Loucy (cell line): Measurements from ENCODE around the gene ITCH.

Experiments used
- EZH2phosphoT487 ChIP-seq: fragments of 200-600 bp; IDR thresholded peaks from 2 replicates; pipeline ENCODE4 v1.6.1; 2018; ENCODE audit warnings: antibody characterized with exemption, mild to moderate bottlenecking, moderate library complexity, borderline replicate concordance
- TF ChIP-seq, protein P1 (sequence below): fragments of 200-600 bp; sonication (generic); conservative IDR thresholded peaks from 2 replicates; pipeline ENCODE4 v1.5.1; 2014; ENCODE audit warnings: mild to moderate bottlenecking, antibody characterized with exemption, low read length

DNA sequence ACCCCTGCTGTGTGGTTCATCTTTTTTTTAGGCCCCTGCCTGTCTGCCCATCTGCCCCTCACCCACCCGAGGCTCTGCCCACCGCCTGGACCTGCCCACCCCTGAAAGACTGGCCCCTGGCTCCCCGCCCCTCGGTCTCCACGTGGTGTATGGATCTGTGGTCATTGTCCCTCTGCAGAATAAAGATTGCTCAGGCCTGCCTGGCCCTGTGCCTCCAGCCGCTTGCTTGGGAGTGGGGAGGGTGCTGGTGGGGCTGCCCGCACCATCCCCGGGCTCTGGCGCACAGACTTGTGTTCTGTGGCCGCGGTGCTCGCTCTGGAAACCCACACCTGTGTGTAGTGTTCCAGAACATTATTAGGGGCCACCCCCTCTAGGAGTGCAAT lies 197.1 kb downstream of the ITCH start:
- TF ChIP-seq, protein P1, sequence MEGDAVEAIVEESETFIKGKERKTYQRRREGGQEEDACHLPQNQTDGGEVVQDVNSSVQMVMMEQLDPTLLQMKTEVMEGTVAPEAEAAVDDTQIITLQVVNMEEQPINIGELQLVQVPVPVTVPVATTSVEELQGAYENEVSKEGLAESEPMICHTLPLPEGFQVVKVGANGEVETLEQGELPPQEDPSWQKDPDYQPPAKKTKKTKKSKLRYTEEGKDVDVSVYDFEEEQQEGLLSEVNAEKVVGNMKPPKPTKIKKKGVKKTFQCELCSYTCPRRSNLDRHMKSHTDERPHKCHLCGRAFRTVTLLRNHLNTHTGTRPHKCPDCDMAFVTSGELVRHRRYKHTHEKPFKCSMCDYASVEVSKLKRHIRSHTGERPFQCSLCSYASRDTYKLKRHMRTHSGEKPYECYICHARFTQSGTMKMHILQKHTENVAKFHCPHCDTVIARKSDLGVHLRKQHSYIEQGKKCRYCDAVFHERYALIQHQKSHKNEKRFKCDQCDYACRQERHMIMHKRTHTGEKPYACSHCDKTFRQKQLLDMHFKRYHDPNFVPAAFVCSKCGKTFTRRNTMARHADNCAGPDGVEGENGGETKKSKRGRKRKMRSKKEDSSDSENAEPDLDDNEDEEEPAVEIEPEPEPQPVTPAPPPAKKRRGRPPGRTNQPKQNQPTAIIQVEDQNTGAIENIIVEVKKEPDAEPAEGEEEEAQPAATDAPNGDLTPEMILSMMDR: no peak
- TF ChIP-seq EZH2phosphoT487: no peak
